NCI-H446 treated with DMSO at 0.1 percent for 48 hours (cell line): ENCODE results near the gene MCRIP1.
A peak's percentile ranks its signal among the peaks of the same experiment; 100 is the strongest.
"Not testable (repeated sequence)": the region's sequence is repeated elsewhere in the genome, so short reads cannot be mapped to it uniquely, and the experiment has no call there.

Source experiments
- DNase-seq: peaks from one replicate; lab custom pipeline; 2025; lab: John Stamatoyannopoulos, UW

The MCRIP1 gene

DNA sequence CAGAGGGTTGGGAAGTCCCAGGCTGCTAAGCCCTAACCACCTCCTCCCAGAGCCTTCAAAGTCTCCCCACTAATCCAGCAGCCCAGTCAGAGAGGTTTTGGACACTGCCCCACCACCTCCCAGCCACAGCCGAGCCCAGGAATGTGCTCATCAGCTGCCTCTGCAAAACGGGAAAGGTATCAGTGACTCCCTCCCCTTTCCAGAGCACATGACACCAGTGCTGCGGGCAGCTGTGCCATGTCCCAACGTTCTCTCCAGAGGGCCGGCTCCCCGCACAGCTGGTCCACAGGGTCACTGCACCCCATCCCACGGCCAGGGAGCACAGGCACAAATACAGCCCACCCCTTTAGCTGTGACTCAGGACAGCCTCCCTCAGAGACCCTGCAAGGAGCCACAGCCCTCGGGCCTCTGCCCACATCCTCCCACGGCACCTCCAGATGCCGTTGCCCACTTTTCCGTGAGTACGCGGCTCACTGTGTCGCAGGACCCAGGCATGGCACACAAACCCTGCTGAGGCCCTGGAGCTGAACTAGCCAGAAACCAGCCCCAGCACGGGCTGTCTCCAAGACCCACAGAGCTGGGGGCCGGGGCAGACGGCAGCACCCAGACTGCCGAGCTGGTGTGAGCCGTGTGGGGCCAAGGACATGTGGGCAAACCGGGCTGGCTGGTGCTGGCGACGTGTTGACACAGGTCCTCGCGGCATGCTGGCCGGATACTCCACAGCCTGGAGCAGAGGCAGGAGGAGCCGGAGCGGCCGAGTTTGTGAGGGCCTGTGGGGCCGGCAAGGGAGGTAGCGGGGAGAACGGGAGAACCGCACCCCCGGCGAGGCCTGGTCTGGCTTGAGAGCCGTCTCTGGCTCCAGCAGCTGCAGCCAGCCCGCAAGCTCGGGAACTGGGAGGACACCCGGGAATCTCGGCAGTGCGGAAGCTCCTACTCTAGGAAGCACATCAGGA, 8.0 kb upstream of the MCRIP1 start:
- DNase-seq = no peak

DNA sequence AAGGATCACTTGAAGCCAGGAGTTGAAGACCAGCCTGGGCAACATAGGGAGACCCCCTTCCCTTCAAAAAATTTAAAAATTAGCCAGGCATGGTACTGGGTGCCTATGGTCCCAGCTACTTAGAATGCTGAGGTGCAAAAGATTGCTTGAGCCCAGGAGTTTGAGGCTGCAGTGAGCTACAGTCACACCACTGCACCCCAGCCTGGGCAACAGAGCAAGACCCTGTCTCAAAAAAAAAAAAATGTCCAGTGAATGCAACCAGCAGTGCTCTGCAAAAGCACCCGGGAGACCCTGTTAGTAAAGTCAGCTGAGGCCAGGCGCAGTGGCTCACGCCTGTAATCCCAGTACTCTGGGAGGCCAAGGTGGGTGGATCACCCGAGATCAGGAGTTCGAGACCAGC, 7.0 kb upstream of the MCRIP1 start:
- DNase-seq = not testable (repeated sequence)

DNA sequence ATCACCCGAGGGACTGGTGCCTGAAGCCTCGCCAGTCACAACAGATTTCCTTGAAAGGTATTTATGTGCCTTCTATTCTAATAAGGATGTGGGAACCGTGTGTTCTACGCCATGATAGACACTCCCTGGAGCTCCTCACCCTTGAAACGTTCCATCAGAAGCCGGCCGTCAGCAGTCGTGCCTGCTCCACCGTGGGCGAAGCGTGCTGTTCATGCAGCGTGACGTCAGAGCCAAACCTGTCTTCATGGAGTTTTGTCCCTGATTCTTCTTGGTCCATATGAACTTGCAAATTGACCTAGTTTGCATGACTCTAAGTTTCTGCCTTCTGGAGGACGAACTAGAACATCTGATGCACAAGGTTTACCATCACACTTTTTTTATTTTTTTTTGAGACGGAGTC, 6.2 kb upstream of the MCRIP1 start:
- DNase-seq = no peak

DNA sequence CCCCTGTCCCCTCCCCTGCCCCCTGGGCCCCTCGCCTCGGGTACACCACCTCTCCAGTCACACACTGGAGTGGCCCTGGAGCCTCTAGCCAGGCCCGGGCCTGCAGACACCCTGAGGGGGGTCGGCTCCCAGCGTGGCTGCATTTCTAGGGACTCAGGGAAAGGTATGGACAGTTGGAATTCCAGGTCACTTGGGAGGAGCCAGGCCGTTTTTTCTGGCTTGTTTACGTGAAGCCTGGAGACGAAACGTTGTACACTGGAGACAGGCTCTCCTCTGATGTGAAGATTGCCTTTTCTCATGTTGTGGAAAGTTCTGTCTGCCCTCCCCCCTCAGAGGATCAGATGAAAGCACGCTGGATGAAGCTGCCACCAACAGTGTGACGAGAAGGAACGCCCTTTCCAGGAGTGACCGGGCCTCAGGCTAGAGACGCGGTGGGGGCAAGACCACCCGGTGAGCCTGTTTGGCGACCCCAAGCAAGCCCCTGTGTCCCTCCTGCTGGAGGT, 5.7 kb upstream of the MCRIP1 start:
- no peak for DNase-seq

DNA sequence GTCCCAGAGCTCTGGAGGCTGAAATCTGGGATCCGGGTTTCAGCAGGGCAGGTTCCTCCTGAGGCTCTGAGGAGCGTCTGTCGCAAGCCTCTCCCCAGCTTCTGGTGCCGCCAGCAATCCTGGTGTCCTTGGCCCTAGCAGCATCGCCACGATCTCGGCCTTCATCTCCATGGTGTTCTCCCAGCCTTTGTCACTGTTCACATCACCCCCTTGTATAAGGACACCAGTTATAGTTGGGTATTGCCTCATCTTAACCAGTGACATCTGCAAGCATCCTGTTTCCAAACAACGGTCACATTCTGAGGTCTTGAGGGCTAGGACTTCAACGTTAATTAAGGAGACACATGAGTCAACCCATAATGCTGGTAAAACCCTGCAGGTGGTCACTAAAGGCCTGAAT, 4.5 kb upstream of the MCRIP1 start:
- DNase-seq = no peak

DNA sequence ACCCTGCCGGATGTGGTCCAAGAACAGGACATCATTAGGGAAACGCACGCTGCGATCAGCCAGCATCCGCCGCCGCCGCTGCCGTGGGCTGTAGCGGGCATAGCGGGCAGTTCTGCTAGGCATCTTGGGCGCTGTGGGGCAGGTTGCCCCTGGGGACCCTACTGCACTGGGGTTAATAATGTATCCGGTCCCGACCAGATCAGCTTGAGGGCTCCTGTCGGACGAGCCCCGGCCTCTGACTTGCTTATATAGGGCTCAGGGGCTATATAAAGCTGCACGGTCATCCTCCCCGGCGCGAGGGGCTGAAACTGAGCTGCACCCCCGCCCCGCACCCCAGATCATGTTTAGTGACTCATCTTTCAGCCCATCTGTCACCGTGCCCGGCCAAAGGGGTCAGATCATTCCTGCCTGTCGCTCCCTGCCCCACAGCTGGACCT, 1.8 kb upstream of the MCRIP1 start, which contains the start of gene PPP1R27:
Gene PPP1R27 (minus strand): TSS at position 220 of the 437 bp plus-strand sequence. CDS start 97 bp downstream, at position 123.
- DNase-seq = no peak

DNA sequence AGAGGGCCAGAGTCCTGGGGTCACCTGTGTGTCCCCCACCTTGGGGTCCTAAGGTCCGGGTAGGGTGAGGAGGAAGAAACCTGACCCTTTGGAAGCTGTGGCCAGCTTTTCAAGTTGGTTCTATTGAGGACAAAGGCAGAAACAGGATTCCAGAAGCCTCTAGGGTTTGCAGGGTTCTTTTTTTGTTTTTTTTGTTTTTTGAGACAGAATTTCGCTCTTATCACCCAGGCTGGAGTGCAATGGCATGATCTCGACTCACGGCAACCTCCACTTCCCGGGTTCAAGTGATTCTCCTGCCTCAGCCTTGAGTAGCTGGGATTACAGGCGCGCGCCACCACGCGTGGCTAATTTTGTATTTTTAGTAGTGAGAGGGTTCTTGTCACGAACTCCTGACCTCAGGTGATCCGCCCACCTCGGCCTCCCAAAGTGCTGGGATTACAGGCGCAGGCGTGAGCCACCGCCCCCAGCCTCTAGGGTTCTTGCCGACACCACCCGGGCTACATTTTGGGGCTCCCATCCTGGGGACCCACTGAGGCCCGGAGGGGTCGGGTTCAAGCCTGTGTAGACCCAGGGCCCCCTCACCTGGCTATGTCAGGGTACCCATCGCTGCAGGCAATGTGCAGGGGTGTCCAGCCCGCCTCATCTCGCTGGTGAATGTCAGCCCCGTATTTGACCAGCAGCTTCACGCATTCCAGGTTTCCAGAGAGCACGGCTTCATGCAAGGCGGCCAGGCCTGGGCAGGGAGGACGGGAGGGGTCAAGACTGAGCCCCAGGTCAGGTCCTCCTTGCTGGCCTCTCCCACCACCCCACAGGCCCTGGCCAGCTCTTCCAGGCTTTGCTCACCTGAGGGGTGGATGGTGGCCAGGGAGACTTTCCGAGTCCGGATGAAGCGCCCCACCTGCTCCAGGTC, 1.1 kb upstream of the MCRIP1 start:
- DNase-seq = no peak

DNA sequence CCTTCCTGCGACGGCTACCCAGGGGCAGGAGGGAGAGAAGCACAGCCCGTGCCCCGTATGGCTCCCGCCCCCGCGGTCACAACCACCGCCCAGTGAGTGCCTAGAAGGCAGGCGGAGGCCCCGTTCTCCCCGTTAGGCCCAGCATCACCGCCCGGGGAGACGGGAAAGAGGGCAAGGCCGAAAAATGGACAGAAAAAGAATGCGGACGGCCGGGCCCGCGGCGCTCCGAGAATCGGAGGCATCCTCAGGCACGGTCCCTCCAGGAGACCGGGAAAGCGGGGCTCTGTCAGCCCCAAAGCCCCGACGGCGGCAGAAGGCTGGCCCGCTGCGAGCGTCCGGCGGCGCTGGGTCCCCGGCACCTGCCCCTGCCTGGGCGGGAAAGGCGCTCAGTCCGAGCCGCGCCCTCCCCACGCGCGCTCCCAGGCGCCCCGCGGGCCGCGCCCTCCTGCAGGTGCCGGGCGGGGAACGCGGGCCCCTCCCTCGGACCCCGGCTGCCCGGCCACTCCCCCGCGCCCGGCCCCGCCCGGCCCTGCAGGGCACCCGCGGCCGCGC, 407 bp downstream of the MCRIP1 start:
- DNase-seq = no peak

DNA sequence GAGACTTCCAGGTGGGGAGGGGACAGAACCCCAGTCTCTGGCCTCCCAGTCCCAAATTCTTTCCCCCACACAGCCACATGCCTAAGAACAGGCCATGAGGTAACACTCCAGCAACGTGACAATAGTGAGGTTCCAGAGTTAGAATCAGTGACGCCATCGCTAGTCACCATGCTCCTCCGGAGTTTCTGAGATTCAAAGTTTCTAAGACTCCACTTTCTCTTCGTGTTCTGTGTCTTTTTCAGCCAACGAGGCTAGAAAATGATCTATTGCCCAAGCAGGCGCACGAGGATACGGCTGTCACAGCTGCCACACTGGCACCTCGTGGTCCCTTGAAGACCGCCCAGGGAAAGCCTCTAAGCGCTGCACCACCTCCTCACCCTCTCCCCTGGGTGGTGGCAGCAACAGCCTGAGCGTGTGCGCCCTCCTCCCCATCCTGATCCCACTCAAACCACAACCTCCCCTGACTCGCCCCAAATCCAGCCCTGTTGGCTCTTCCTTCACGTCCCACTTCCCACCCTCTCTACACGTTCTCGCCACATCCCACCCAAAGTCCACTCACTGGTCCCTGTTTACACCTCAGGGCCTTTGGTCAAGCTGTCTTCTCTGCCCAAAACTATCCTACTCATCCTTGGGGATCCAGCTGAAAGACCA, 1.0 kb downstream of the MCRIP1 start:
- DNase-seq = no peak

DNA sequence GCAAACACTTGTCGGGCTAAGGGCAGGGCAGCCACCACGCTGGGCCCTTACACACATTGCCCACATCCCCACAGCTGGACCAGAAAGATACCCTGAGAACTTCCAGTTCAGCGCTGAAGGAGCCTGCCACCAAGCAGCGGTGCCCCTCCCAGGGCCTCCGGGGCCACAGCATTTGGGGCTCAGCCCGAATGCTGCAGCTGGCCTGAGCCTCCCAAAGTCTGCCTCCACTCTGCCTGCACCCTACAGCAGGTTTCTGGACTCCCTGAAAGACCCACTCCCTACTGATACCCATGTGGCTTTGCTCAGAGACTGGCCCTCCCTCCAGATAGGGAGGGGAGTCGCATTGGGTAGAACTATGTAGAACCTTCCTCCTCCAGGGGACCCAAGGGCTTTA, 1.5 kb downstream of the MCRIP1 start:
- DNase-seq = no peak

DNA sequence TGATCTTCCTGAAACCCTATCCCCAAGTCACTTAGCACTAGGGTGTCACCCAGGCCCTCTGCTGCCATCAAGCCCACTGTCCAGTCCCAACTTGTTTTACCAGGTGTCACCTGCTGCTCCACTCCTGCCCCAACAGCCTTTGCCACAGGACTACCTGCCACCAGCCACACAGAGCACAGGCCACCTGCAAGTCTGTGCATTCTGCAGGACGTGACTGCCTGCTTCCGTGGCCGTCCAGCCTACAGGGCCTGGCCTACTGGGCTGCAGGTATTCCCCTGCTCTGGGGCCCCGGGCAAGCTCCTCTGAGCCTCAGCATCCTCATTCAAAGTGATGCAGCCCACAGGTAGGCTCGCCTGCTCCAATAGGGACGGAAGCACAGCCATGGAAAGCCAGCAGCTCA, 3.2 kb downstream of the MCRIP1 start:
- DNase-seq = no peak

DNA sequence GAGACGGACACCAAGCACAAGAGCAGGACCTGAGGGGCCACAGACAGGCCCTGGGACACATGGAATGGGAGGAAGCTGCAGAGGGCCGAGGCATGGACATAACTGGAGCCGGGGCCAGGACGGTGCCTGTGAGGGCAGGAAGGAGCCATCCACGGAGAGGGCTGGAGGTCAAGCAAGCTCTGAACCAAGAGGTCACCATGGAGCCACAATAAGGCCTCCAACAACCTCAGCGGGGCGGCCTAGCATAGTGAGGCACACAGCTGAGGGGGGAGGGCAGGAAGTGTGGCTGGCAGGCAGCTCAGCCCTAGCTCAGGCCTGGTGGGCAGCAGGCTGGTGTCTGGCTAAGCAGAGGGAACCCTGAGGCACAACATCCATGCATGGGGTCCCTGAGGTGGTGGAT, 4.4 kb downstream of the MCRIP1 start:
- DNase-seq = no peak

DNA sequence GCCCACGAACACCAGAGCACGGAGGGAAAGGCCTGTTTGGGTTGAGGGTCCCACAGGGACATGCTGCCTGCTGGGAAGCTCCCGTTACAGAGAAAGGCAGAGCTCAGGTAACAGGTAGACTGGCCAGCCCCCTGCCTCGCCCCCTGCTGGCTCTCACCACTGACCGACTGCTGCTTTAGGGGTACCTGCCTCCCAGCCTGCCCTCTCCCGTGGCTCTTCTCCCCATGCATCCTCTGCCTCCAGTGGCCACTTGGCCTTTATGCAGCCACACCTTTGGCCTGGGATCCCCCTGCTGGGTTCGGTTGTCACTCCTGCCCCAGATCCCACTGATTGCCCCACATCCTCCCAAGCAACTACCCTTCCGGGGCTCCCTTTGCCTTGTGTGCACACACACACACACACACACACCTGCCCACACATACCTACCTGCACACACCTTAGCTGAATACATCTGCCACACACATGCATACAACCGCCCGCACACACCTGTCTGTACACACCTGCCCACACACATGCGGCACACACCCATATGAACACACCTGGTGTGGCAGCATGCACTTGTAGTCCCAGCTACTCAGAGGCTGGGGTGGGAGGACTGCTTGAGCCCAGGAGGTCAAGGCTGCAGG, 7.1 kb downstream of the MCRIP1 start:
- no peak for DNase-seq

DNA sequence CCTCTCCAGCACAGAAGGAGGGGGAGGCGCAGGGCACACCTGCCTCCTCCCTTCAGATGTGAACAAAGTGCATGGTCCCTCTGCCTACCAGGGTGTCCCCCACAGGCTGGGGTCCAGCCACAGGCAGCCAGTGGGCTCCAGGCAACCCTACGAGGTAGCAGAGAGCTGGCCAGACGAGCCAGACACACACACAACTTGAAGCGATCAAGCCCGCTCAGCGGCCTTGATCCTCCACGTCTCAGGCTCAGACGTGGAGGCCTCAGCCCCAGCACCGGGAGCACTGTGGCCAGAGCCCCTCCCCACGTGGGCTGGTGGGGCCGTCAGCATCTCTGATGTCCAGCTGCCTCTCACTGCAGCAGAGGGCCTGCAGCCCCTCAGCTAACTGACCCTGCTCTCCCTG, 8.5 kb downstream of the MCRIP1 start:
- DNase-seq = no peak

DNA sequence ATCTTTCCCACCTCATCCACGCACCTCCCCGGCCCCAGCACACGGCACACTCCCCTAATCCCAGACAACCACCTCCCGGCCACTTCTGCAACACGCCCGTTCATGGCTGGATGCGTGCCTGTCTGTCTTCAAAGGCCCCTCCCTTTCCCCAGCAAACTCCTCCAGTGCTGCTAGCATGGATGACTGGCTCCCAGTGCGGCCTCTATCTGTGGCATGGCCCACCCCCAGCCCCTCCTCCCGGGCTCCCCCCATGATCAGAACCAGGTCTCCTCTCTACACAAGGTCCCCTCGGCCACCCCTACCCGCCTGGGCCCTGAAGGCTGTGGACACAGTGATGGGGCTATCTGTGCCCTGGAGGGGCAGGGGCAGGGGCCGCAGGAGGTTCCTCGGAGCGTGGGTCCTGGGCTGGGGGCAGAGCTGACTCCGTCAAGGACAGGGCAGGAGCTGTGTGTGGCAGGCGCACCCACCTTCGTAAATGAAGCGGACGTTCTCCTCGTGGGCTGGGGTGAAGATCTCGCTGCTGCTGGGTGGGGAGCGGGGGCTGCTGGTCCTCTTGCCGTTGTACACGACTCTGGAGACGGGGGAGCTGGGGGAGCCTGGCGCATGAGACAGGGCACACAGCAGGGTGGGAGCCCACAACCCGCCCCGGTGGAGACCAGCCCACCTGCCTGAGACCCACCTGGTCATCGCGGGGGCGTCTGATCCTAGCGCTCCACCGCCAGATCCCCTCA, 9.1 kb downstream of the MCRIP1 start:
- no peak for DNase-seq

DNA sequence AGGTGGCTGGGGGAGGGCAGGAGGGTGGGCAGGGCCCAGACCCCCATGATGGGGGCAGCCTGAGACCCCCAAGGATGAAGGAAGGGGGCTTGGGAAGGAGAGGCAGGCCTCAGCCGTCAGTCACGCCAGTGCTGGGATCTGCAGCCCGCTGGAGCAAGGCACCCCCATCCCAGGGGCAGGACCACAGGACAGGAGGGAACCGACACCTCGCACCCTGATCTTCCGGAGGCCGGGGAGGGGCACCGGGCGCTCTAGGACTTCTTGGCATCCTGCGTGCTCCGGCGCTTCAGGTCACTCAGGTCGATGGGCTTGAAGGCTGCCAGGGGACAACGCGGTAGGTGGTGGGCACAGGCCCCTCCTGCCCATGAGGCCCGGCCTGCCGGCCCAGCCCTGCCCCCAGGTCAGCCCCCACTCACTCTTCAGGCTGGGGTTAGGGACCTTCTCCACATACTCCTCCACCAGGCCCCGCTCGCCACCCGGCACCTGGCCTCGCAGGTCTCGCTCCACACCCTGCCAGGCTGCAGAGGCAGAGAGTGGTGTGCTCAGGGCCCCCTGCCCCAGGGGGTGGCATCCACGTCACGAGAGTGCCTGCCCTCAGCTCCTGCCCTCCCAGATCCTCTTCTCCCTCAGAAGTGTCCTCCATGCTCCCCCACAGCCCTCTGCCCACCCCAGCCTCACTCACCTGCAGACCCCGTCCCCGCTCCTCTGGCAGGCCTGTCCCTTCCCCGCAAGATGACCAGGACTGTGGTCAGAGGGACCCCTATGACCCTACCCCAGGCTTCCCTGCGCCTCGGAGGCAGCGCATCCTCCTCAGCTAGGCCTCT, 9.9 kb downstream of the MCRIP1 start:
- no peak for DNase-seq

DNA sequence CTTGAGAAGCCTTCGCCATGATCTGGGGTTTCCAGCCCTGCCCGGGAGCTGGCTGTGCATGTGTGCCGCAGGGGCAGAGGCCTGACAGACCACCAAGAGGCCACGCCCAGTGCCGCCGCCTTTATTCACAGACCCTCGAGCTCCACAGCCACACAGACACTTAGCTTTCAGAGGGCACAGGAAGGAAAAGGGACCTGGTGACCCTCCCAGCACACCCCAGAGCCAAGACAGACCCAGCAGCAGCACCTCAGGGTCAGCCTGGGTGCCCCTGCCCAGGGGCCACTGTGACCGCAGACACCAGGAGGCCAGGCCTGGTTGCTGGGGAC, 10.8 kb downstream of the MCRIP1 start:
- no peak for DNase-seq

DNA sequence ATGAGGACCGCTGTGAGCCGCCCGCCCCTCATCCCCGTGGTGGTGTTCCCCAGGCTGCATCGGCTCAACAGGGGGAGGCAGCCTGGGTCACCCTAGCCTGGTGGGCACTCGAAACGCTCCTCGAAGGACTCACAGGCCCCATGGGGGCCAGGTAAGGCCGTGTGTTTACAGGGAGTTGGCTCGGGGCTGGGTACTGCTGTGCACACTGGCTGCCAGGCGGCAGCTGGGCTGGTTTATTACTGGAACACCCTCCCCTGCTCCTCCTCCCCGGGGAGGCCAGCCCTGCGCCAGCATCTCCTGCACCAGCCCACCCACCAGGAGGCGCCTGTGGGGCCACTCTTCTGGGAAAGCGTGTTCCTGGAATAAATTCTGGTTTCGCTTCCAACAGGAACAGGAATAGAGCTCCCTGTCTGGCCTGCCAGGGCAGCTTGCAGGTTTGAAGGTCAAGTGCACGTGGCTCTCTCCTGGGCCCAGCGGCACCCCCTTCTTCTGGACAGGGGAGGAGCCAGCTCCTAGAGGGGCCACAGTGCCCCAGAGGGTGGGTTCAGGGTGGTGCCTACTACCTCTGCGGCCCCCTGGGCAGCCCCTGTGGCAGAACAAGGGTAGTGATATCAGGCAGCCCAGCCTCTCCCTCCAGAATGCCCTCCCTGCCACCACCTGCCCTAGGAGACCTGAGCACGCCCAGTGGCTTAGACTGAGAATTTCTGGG, 11.3 kb downstream of the MCRIP1 start:
- peak; percentile 50 for DNase-seq

DNA sequence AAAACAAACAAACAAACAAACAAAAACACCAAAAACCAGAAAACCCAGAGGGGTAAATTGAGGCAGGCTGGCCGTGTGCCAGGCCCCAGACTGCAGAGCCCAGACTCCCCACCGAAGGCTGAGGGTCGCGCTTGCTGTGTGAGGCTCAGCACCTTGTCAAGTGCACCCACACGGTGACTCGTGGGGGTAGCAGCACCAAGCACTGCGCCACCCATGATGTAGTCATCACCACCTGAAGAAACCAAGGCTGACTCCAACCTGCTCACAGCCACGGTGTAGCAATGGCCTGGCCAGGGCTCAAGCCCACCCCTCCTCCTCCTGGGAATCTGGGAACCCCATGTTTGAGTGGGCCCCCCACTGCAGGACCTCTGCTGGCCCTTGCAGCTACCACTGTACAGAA, 11.9 kb downstream of the MCRIP1 start:
- DNase-seq = no peak
